NCI-H1105 treated with DMSO at 0.1 percent for 48 hours (cell line): Measurements from ENCODE around the gene CELSR1.

Experiments
- DNase-seq: peaks from one replicate; lab custom pipeline; 2025; lab: John Stamatoyannopoulos, UW

Gene CELSR1

DNA sequence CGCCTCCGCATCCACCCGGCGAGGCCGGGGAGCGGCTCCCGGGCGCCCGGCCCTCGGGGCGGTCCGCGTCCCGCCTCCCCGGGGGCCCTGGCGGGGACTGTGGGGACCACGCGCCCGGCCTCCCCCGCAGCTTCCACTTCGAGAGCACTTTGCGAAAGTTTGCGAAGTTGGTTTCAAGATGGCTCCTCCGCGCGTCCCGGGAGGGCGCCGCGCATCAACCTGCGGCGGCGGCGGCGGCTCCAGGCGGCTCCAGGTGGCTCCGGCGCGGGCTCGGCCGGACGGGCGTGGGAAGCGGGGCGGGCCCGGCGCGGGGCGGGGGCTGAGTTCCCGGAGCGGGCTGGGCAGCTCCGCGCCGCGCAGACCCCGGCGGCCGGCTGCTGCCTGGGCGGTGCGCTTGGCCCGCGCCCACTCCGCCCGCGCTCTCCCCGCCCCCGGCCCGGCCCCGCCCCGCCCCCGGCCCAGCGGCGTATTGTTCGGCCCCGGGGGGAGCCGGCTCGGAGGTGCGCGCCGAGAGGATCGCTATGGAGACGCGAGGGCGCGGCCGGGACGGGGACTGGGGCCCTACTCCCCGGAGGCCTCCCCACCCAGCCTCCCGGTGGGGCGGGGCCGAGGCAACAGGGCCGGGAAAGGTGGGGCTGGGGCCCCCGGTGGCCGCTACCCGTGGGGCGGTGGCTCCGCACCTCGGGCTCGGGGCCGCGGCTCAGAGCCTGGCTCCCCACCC lies at the start of gene CELSR1:
CELSR1 (minus strand) TSS at position 396 of the 721 bp plus-strand sequence. CDS start 450 bp downstream, outside the sequence.
- peak; percentile 14 for DNase-seq

- DNase-seq, result no peak
Observed at GRCh38 chr22:46587061-46587460, 49.6 kb upstream of the CELSR1 start.

GRCh38 chr22:46586531-46587011 lies 49.2 kb upstream of the CELSR1 start:
- no peak for DNase-seq

DNA sequence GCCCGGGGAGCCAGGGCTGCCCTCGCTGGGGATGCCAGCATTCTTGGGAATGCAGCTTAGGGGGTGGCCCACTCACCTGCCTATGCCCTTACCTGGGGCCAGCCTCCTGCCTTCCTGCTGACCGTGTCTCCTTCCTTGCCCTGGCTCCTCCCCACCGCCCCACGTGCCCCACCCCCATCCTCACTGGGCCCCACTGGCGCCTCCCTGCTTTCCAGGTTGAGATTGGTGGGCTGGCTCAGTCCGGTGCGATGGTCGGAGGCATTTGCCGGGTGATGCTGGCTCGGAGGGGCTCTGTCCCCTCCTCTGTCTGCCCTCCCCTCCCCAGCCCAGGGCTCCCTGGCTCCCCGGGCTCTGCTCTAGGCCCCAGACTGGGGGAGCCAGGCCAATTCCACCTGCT lies 48.7 kb upstream of the CELSR1 start:
- DNase-seq, result no peak

DNA sequence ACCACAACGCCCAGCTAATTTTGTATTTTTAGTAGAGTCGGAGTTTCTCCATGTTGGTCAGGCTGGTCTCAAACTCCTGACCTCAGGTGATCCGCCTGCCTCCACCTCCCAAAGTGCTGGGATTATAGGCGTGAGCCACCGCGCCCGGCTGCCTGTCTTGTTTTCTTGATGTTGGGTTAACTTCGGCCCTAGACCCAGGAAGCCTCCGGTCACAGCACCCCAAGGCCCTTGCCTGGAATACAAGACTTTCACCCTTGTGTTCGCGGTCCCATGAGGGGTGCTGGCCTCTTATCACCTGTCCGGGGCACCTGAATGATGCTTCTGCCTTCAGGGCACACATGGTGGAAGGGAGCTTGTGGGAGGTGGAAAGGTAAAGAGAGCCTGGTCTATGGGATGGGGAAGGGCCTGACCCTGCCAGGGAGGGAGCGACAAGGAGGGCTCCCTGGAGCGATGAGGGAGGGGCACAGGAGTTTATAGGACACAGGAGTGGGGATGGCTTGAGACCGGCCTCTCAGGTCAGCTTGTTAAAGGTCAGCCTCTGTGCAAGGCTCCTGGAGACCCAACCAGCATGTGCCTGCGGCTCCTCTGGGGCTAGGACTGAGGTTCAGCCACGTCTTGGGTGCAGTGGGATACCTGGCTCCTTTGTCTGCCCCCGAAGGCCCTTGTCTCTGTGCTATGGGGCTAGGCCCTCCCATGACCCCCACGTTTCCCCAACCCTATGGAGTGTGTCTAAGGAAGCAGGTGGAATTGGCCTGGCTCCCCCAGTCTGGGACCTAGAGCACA lies 48.1 kb upstream of the CELSR1 start:
- DNase-seq, result no peak

- no peak for DNase-seq
Observed at GRCh38 chr22:46584081-46584921, 46.9 kb upstream of the CELSR1 start.

- no peak for DNase-seq
Observed at GRCh38 chr22:46583571-46583970, 46.2 kb upstream of the CELSR1 start.

DNA sequence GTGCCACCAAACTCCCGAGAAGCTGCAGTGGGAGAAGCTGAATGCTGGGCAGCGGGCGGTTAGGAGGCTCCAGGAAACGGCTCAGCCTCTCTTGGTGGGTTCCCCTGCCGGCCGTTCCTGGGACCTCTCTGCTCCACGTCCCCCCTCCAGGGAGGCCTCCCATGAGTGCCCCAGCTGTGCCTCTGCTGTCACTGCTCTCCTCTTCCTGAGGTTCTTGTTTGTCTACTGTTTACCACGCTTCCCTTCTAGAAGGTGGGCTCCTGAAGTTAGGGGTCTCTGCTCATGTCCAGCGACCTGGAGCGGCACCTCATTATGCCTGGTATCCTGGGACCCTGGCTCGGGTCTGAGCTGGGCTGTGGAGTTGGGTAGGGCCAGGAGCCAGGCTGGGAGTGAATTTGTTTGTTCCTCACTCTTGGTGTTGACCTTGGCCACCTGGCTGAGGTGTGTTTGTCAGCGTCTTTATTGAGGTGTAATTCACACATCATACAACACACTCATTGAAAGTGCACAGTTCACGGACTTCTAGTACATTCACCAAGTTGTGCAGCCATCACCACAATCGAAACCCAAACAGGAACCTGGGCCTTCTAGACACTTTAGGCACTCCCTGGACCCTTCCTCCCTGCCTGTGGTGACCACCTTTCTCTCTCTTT lies 45.0 kb upstream of the CELSR1 start:
- no peak for DNase-seq

GRCh38 chr22:46581538-46582244 lies 44.3 kb upstream of the CELSR1 start:
- no peak for DNase-seq

GRCh38 chr22:46580940-46581537 lies 43.6 kb upstream of the CELSR1 start:
- DNase-seq, result no peak

DNA sequence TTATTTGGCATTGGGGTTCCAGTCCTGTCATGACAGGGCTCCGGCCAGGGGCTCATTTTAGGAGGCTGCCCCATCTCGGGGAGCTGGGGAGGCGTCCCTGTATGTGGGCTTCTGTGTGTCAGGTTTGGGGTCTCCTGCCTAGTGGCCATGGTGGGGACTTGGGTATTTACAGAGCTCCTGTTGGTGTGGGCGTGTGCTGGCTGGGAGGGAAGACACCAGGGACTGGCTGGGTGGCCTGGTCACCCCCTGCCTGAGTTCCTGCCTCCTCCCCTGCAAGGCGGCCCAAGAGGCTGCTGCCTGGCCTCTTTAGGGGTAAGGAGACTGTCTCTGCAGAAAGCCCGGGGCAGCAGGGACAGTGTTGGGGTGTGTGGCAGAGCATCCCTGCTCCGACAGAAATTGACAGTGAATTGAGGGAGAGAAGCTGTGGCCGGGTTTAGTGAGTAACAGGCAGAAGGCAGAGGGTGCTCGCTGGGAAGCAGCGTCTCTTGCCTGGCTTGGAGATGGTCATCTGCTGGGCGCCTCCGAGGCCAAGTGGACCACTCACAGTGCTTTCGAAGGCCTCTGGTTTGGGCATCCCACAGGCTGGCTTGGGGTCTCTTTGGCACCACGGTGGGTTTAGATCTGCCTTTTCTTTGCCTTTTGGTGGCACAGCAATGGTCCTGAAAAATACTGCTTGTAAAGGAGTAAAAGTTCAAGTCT lies 42.5 kb upstream of the CELSR1 start:
- DNase-seq, result no peak

GRCh38 chr22:46578824-46579561 lies 41.6 kb upstream of the CELSR1 start:
- no peak for DNase-seq

- DNase-seq, result no peak
Observed at GRCh38 chr22:46578251-46578823, 40.9 kb upstream of the CELSR1 start.

DNA sequence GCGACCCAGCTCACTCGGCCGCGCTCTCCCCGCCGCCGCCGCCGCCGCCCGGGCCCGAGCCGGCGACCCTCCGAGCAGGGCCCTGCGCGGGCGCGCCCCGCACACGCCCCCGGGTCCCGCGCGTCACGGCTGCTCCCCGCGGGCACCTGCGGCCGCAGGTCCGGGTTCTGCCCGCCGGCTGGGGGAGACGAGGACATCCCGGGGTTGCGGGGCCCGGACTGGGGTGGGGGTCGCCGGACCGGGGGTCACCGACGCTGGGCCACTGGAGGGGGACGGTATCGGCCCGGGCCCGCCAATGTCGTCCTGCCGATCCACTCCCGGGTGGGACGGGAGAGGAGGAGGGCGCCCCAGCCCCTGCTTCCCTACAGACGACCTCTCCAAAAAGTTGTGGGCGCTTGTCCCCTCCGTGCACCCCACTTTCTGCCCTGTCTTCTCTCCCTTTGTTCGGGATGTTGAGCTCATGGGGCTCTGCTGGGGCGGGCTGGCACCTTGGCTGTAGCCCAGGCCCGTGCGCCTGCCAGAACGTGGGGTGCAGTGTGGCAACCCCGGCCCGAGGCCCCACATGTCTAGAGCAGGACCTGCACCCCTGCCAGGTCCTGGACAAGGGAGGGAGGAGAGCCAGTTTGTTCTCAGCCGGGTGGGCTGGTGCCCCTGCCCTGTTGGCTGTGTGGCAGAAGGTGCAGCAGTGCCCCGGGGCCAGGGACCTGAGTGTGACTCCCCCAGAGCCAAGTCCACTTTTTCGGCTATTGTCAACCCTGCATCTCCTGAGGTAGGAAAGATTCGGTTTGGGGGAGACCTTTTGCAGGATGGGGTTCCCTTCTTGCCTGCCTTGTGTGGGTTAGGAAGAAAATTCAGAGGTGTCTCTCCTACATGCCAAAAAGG lies 40.2 kb upstream of the CELSR1 start:
- DNase-seq, result no peak

- peak; percentile 14 for DNase-seq
Observed at GRCh38 chr22:46576556-46577367, 39.3 kb upstream of the CELSR1 start.

- no peak for DNase-seq
Observed at GRCh38 chr22:46575911-46576555, 38.6 kb upstream of the CELSR1 start.
